NCI-H460 (cell line): ENCODE measurements around the gene SAMD4A. TPM values are rescaled to one million over a fixed set of nuclear protein-coding genes. Genes with fewer than 3 reads are reported as not detected.

ENCODE experiments used
- DNase-seq: peaks from one replicate; pipeline ENCODE4 v3.0.0-alpha.2; 2016; ENCODE audit warnings: low read depth; ENCODE audit errors: extremely low read depth
- total RNA-seq: library from RNA; depleted of rRNA; stranded (reverse); fragments of >200 nt; shearing (Covaris generic); gene quantifications from 2 replicates; pipeline ENCODE4 v1.2.3, GENCODE V29; 2014

SAMD4A gene
- total RNA-seq, 1 experiment from 2014 or later: 23.4 TPM

DNA sequence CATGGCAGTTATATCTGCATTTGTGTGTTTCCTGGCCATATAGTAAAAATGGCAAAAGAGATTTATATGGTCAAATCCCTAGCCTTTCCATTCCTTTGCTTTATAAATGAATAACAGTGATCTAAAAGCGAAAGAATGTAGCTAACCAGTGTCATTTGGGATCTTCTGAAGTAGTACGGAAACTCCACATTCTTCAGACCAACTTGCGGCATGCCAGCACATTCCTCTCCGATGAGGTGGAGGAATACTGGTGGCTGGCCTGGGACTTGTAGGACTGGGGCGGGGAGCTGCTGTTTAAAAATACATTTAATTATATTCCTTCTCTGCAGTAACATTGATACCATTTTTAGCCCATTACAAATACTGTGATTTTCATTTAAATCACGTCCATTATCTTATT lies 85.3 kb downstream of the SAMD4A start:
- DNase-seq: peak; percentile 95

DNA sequence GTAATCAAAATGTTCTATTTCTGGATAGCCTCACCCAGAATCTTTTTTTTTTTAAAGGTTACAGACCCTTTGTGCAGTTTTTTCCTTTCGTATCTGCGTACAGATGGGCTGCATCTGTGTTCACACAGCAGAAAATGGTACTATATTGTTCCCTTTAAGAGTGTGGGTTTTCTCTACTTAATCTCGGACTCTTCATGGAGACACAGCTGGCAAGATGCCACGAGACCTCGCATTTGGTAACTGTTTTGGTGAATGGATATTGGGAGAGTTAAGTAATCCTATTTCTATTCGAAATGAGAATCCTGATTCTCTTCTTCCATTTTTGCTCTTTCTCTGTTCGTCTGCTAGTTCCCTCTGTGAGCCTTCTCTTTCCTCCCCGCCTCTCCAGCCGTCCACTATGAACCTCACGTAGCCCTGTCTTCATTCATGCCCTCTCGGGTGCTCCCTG lies 85.7 kb downstream of the SAMD4A start:
- peak; percentile 49 for DNase-seq

DNA sequence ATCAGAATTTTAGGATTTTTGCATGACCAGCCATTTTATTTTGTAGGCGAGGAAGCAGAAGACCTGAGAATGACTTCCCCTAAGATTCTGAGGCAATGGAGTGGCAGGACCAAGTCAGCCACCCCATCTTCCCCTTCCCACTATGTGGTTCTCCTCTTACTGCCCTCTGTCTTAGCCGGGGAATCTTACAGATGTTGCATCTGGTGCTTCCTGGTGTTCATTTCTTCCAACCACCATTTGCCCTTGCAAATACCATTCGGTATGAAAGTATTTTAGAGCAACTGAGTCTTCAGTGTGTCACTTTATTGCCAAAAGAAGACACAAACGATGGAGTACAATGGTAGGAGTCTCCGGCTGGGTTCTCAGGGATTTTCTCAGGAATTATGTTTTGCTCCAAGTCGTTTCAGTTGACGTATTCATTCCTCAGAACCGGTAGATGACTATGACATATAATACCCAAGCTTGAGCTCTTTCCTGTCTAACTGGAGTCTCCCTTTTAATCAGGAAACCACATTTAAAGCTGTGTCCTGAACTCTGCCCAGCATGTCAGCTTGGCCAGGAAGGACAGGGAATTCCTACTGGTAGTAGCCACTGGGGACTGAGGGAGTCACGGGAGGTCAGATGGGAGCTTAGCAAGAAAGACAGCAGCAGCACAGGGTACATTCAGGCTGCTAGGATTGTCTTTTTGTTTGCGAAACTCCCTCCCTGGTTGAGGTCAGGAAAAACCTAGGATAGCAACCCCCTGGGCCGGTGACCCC lies 87.0 kb downstream of the SAMD4A start:
- peak; percentile 47 for DNase-seq

DNA sequence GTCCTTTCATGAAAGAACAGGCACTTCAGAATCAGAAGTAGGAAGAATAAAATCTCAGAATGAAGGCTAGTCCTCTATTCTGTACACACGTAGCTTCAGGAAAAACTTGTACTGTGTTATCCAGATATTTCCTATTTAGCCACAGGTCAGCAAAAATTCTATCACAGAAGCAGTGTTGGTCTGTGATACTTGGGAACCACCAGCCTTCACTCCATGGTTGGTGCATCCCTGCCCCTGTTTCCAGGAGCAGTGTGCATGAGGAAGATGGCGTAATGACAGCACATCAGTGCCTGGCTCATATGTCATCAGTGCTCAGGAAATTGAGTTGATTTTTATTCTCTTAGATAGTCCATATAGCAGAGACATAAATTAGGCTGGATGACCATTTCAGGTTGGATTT lies 87.7 kb downstream of the SAMD4A start:
- DNase-seq: no peak

DNA sequence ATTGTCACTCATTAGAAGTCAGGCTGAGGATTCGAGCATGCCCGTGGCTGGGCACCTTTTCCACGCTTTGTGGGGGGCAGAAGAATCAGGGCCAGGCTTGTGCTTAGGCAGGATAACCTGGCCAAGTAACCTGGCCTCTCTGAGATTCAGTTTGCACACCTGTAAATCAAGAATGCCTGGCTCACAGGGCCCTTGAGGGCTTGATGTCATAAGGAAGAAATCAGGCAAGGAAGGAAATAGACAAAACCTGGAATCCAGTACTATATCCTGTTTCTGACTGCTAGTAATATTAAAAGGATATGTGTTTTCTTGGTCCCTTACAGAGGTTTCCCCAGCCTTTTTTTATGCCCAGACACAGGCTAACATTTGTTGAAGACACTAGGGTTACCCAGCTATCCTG lies 91.9 kb downstream of the SAMD4A start:
- no peak for DNase-seq

DNA sequence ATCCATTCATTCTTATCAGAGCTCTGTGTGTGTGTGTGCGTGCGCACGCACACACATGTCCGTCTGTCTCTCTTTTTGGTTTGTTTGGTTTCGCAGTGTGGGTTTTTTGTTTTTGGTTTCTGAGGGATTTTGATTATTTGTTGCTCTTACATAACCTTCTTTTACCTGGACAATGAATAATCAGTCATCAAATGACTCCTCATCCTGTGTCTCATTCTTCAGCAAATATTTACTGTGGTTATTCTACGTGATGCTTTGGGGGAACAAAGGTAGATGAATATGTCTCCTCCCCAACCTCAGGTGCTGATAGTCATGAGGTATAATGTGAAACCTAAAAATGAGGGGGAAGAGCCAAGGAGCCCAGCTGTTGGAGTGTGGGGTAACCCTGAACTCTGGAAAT lies 92.4 kb downstream of the SAMD4A start:
- DNase-seq: no peak

DNA sequence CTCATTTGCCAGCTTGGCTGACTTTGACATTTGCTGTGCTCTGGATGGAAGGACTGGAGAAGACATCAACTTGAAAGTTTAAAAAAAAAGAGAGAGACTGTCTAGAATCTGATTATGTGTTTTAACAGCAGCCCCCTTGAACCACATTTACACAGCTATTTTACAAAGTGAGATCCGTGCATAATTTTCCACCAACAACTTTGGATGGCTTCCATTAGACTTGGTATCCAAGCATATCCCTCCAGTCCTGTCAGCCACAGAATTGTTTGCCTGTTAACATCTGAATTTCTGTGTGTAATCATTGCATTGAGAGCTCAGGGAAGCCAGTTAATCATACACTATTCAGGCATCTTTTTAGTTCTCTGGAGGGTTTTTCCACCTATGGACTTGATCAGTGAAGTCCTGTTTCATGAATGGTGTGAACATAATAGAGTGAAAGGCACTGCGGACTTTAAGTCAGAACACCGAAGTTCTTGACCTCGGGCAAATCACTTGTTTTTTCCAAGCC lies 93.7 kb downstream of the SAMD4A start:
- DNase-seq: no peak

DNA sequence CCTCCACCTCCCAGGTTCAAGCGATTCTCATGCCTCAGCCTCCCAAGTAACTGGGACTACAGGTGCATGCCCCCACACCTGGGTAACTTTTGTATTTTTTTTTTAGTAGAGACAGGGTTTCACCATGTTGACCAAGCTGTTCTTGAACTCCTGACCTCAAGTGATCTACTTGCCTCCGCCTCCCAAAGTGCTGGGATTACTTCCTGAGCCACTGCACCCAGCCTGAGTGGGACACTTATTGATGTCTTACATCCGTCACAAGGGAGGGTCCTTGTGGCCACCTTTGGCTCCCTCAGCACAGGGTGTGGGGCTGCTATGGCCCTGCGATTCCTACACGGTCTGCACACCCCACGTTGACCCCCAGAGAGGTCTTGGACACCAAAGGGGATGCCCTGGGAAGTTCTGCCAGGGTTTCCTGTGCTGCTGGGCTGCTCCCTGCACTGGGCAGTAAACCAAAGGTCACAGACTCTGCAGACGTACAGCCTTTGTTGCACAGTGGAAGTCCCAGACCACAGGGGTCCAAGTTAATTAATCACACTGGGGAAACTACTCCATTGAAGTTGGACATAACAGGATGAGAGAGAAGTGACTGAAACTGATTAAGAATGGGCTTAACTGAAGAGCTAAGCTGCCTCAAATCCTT lies 95.7 kb downstream of the SAMD4A start:
- DNase-seq: no peak

DNA sequence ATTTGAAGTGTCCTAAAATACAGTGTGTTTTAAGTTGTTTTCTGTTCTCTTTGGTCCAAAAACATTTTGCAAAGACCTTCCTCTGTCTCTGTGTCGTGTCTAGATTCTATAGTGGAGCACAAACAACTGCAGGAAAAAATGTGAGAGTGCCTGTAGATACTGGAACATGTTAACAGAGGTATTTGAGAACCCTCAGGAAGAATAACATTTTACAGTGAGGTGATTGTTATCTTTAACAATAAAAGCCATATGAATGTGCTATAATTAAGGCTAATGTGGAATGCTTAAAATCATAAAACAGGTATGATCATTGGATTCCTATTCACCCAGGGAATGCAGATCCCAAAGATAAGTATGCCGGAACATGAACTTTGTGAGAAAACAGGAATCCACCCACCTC lies 98.0 kb downstream of the SAMD4A start:
- DNase-seq: no peak

DNA sequence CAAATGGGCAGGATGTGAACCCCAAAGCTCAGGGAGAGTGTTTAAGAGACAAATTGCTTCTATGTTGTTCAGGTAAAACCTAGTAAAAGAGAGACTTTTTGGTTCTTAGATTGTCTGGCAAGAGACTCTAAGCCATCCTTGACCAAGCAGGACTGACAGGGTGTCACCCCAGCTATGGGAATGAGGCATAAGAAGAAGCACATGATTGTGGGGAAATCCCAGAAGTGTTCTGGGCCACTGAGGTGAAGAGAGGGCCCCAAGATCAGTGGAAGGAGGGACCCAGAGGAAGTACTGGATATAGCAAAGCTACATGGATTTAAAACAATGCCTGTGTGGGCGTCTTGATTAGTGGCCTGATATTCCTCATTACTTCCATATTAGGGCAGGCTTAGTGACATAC lies 99.0 kb downstream of the SAMD4A start:
- DNase-seq: no peak

DNA sequence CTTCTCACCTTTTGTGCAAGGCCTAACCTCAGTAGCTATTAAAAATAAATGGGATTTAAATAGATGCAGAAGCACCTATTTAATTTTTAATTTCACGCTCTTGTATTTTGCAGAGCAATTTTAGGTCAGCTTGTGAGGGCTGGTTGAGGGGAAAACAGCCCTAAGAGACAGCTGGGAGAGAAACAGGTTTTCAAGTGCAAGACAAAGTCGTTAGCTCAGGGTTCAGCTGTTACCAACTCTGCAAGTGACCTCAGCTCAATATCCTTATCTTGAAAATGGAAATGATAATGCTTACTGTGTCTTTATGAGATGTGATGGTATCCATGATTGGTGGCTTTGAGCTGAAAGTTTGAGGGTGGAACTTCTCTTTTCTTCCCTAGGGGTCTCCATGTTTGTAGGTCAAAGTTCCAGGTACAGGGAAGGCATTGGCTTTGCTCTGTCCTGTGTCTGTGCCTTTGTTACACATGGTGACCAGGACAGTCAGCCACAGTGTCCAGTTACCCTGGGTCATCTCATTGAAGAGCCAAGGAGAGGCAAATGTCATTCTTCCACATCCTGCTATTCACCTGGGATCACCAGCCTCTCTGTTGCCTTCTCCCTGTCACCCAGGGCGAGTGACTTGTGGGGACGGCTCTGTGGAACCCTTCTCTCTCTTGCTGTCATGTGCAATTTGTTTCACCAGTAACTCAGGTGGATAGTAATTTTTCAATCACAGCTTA lies 100.3 kb downstream of the SAMD4A start:
- DNase-seq: no peak

DNA sequence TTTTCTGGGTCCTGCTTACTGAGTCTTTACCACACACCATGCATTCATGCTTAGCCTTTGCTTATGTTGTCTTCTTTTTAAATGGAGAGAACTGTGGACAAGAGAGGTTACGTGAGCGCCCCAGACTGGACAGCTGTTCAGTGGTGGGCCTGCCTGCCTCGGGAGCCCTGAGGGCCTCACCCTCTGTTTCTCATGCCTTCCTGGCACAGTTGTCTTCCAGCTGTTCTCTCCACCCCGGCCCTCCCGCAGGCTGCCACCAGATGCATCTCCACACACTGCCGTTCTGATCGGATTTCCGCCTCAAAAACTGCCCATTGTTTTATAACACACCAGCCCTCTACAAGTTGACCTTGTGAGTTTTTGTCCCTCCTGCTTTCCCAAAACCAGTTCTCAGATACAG lies 100.8 kb downstream of the SAMD4A start:
- DNase-seq: no peak

DNA sequence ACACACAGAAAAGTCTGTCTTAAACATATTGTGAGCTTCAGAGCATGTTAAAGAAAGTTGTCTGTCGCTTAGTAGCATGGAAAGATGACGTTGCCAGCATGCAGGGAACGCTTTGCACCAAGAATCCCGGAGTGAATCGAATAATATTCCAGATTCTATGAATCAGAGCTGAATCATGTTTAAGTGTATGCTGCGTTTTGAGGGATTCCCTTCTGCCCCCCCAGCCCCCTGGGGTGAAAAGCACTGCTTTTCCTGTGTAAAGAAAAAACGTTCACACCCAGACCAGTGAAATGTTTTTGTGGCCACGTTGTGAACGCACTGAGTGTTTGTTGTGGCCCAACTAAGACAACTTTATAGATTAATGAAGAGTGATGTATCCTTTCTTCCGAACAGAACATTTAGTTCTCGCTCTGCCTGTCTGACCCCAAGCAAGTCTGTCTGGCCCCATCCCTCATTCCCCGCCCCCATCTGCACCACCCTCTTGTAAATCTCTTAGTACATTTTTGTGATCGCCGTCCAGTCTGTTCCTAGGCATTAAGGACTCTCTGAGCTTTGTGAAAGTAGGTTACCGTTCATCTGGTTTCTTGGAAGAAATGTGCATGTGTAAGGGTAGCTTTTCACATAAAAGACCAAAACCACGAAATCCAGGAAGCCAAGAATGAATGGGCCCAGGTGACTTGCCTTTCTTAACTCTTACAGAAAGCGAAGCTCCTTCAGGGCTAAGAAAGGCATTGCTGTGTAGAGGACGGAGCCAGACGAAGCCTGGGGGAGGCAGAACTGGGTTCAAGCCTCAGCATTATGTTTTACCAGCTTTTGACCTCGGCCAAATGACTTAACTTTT lies 103.0 kb downstream of the SAMD4A start:
- DNase-seq: no peak

DNA sequence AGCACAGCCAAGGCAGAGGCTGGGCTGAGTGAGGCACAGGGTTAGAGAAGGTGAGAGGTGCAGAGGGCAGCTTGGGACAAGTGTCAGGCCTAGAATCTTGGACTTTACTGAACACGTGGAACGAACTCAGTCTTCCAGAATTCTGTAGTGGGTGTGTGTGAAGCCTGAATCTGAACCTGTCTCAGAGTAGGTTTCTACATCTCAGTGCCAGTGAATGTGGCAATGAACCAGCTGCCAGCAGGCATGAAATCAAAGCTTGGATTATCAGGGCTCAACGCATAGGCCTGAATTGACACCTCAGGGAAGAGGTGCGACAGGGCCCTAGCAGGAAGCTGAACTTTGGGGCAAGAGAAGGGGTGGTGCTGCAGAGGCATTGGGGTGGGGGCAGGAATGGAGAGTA lies 104.6 kb downstream of the SAMD4A start:
- DNase-seq: no peak

DNA sequence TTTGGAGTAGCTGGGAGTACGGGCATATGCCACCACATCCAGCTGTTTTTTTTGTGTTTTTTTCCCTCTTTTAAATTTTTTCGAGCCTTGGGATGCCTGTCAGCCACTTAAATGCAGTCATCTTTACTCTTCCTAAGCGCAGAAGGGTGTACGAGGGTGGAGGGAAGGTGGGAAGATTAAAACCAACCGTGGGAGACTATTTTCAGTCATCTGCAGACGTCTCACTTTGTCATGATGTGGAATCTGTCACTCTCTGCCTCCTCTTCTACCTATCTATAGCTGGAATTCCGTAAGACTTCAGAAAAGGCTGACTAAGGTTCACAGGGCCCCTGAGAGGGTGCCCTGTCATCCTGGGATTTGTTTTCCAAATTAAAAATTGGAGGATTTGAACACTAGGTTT lies 105.3 kb downstream of the SAMD4A start:
- no peak for DNase-seq

DNA sequence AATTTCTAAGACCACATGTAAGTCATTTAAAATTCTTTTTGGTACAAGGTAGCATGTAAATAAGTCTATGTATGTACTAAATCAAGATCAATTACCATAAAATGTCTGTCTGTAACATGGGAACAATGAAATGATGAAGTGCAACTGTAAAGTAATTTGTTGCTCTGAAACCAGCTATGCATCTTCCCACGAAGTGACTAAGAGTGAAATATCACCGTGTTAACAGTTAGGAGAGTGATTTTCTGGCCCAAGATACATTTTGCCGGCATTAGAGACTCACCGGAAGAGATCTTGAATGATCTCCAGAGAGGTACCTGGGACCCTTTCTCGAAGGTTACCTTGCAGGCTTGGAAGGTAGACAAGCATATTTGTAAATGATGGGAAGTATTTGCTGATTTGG lies 105.8 kb downstream of the SAMD4A start:
- DNase-seq: no peak

DNA sequence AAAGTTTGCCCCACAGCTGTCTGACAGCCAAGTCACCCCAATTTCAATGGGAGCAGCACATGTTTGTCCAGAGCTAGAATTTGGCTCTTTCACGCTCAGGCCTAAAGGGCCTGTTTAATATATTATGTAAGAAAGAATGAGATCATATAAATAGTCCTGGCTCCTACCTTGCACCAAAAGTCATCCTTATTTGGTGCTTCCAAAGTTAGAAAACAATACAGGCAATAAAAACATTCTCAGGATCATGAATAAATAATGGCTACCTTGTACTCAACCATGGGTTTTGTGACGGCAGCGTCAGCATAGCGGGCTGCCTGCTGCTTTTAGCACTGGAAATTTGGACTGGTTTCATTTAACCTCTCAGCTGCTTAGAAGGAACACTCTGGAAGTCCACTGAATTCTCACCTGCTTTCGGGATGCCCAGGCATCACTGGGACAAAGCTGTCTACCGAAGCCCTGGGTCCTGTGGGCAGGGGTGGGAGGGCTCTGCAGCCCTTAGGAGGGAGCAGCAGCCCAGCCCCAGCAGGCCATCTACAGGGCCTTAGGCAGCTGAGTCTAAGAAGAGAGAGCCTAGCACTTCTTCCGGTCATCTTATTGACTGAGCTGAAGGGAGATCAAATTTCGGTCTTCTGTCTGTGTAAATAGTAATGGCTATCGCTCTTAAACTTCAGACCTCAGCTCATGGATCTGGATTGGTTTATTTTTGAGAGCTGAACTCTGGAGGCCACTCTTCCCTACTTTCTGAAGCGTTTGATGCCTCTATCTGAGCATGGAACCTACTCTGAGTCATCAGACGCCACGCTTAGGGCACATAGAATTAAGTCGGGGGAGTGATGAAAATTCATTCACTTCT lies 106.5 kb downstream of the SAMD4A start:
- no peak for DNase-seq

DNA sequence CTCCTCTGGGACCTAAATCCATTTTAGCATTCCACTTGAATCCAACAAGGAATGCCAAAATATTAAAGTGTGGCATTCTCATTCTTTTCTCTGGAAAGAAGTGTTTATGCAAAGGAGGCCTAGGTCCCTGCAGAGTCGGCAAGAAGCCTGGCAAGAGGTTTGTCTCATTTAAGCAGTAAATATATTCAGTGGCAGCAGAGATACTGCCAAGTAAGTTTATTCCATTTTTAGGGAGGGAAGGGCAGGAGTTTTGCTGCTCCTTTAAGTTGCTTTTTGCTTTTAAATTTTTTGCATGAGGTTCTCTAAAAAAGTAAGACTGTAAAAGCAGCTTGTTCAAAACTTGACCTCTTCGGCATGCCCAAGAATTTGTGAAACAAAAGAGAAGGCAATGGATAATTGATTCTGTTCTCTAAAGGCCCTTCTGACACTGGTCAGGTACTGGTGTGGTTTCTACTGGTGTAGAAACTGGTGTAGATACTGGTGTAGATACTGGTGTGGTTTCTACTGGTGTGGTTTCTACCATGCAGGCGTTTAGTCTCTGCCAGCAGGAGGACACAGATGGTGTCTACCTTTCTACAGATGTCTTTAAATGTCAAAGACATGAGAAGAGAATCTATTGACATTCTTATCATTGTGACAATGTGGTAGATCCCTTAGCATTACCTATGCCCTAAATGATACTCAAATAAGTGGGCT lies 107.3 kb downstream of the SAMD4A start:
- no peak for DNase-seq
